GM19025 (cell line): Measurements from ENCODE around the gene TRRAP.

ENCODE experiments used
- ATAC-seq: cut with Tn5 transposase; IDR thresholded peaks from one replicate; pipeline ENCODE4 v1.9.1; 2021; ENCODE audit warnings: mild to moderate bottlenecking, low read depth, moderate library complexity; ENCODE audit not compliant: unreplicated experiment

Gene TRRAP

GRCh38 chr7:98935811-98936210, 57.5 kb downstream of the TRRAP start:
- ATAC-seq: no peak

GRCh38 chr7:98943336-98943735, 65.0 kb downstream of the TRRAP start:
- ATAC-seq: no peak

- no peak for ATAC-seq
Observed at GRCh38 chr7:98944386-98944785, 66.1 kb downstream of the TRRAP start.

- no peak for ATAC-seq
Observed at GRCh38 chr7:98945852-98946251, 67.5 kb downstream of the TRRAP start.

- no peak for ATAC-seq
Observed at GRCh38 chr7:98946389-98946788, 68.1 kb downstream of the TRRAP start.

- no peak for ATAC-seq
Observed at GRCh38 chr7:98949336-98950044, 71.2 kb downstream of the TRRAP start.

GRCh38 chr7:98955992-98956391, 77.7 kb downstream of the TRRAP start:
- ATAC-seq: no peak

GRCh38 chr7:98956469-98956868, 78.1 kb downstream of the TRRAP start:
- no peak for ATAC-seq

- no peak for ATAC-seq
Observed at GRCh38 chr7:98956937-98957336, 78.6 kb downstream of the TRRAP start.

- no peak for ATAC-seq
Observed at GRCh38 chr7:98957766-98958165, 79.4 kb downstream of the TRRAP start.

GRCh38 chr7:98958968-98959367, 80.6 kb downstream of the TRRAP start:
- no peak for ATAC-seq

GRCh38 chr7:98963305-98963704, 85.0 kb downstream of the TRRAP start:
- no peak for ATAC-seq

- ATAC-seq: no peak
Observed at GRCh38 chr7:98964596-98964995, 86.3 kb downstream of the TRRAP start.

GRCh38 chr7:98968621-98969020, 90.3 kb downstream of the TRRAP start:
- no peak for ATAC-seq

- ATAC-seq: no peak
Observed at GRCh38 chr7:98969386-98969785, 91.1 kb downstream of the TRRAP start.

- no peak for ATAC-seq
Observed at GRCh38 chr7:98970016-98970615, 91.8 kb downstream of the TRRAP start.

- no peak for ATAC-seq
Observed at GRCh38 chr7:98970805-98971204, 92.5 kb downstream of the TRRAP start.

GRCh38 chr7:98974205-98974604, 95.9 kb downstream of the TRRAP start:
- no peak for ATAC-seq

- no peak for ATAC-seq
Observed at GRCh38 chr7:98974906-98975816, 96.8 kb downstream of the TRRAP start.

GRCh38 chr7:98976396-98977185, 98.3 kb downstream of the TRRAP start:
- ATAC-seq: no peak

GRCh38 chr7:98978672-98979071, 100.3 kb downstream of the TRRAP start:
- no peak for ATAC-seq
